Vagina (tissue), 2 donors: Measurements from ENCODE around the gene AGAP3.

Experiments
- POLR2A ChIP-seq, 2 donors: fragments of 450-650 bp; IDR thresholded peaks; one replicate each; pipeline ENCODE4 v1.6.1; 2017; ENCODE audit warnings: antibody characterized with exemption in 2 of 2, mild to moderate bottlenecking in 2 of 2, moderate library complexity in 2 of 2
- POLR2AphosphoS5 ChIP-seq, 2 donors: sonication (generic); formaldehyde crosslinking; IDR thresholded peaks; one replicate each; pipeline ENCODE4 v1.9.0; 2017; ENCODE audit warnings: antibody characterized with exemption in 2 of 2, mild to moderate bottlenecking in 2 of 2, low read depth in 1 of 2; ENCODE audit not compliant: insufficient read depth in 1 of 2
- TF ChIP-seq, protein P1 (sequence below), 3 experiments: fragments of 450-650 bp in 2 of 3; fragments of 200-600 bp in 1 of 3; sonication (generic) in 1 of 3; IDR thresholded peaks; one replicate each; pipeline ENCODE4 v1.5.1; 2017 to 2019; ENCODE audit warnings: antibody characterized with exemption in 3 of 3, mild to moderate bottlenecking in 2 of 3, moderate library complexity in 2 of 3

DNA sequence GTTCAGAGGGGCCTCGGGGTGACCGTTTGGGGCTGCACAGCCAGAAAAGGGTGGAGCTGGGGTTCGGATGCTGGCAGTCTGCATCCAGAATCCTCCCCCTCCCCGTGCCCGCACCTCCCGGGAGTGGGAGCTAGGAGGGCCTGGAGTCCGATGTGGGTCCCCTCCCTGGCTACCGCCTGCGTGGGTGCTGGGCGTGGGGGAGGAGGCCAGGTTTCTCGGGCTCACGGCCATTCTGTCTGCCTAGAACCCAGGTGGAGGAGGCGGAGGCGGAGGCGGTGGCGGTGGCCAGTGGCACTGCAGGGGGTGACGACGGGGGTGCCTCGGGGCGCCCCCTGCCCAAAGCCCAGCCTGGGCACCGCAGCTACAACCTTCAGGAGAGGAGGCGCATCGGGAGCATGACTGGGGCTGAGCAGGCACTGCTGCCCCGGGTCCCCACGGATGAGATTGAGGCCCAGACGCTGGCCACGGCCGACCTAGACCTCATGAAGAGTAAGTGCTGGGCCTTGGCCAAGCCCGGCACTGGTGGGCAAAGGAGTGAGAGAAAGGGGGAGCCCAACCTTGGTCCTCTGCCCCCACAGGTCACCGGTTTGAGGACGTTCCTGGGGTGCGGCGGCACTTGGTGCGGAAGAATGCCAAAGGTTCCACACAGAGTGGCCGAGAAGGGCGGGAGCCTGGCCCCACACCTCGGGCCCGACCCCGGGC, 19.9 kb upstream of the AGAP3 start:
- TF ChIP-seq, protein P1, sequence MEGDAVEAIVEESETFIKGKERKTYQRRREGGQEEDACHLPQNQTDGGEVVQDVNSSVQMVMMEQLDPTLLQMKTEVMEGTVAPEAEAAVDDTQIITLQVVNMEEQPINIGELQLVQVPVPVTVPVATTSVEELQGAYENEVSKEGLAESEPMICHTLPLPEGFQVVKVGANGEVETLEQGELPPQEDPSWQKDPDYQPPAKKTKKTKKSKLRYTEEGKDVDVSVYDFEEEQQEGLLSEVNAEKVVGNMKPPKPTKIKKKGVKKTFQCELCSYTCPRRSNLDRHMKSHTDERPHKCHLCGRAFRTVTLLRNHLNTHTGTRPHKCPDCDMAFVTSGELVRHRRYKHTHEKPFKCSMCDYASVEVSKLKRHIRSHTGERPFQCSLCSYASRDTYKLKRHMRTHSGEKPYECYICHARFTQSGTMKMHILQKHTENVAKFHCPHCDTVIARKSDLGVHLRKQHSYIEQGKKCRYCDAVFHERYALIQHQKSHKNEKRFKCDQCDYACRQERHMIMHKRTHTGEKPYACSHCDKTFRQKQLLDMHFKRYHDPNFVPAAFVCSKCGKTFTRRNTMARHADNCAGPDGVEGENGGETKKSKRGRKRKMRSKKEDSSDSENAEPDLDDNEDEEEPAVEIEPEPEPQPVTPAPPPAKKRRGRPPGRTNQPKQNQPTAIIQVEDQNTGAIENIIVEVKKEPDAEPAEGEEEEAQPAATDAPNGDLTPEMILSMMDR (IDR thresholded peaks at IDR 0.05), result no peak
- no peak for TF ChIP-seq POLR2A (IDR thresholded peaks at IDR 0.05)
- TF ChIP-seq POLR2AphosphoS5 (IDR thresholded peaks at IDR 0.05; ENCODE audit: insufficient read depth in 1 of 2, low read depth in 1 of 2), result no peak
